GM21786 (cell line): ENCODE measurements around the gene STOML1.
"Not testable (repeated sequence)": the region's sequence is repeated elsewhere in the genome, so short reads cannot be mapped to it uniquely, and the experiment has no call there.

Experiments used
- ATAC-seq: cut with Tn5 transposase; IDR thresholded peaks from one replicate; pipeline ENCODE4 v1.9.1; 2021; ENCODE audit not compliant: unreplicated experiment

Gene STOML1

GRCh38 chr15:73948982-73949381 is 43.1 kb downstream of the STOML1 start:
- ATAC-seq: no peak

- ATAC-seq: no peak
Measured at GRCh38 chr15:73948396-73948795, 43.7 kb downstream of the STOML1 start.

GRCh38 chr15:73947651-73948050 is 44.4 kb downstream of the STOML1 start:
- no peak for ATAC-seq

GRCh38 chr15:73946795-73947370 is 45.2 kb downstream of the STOML1 start:
- ATAC-seq: no peak

- no peak for ATAC-seq
Measured at GRCh38 chr15:73946046-73946721, 45.9 kb downstream of the STOML1 start.

GRCh38 chr15:73945130-73945508 is 47.0 kb downstream of the STOML1 start:
- ATAC-seq: no peak

GRCh38 chr15:73944161-73945129 is 47.6 kb downstream of the STOML1 start:
- no peak for ATAC-seq

GRCh38 chr15:73942751-73943270 is 49.3 kb downstream of the STOML1 start:
- no peak for ATAC-seq

- ATAC-seq: no peak
Measured at GRCh38 chr15:73941871-73942635, 50.0 kb downstream of the STOML1 start.

- ATAC-seq: no peak
Measured at GRCh38 chr15:73941449-73941848, 50.6 kb downstream of the STOML1 start.

- no peak for ATAC-seq
Measured at GRCh38 chr15:73941044-73941443, 51.1 kb downstream of the STOML1 start.

GRCh38 chr15:73940061-73940981 is 51.8 kb downstream of the STOML1 start:
- no peak for ATAC-seq

GRCh38 chr15:73939138-73939537 is 53.0 kb downstream of the STOML1 start:
- ATAC-seq: no peak

GRCh38 chr15:73938516-73938915 is 53.6 kb downstream of the STOML1 start:
- not testable (repeated sequence) for ATAC-seq

GRCh38 chr15:73937726-73938125 is 54.4 kb downstream of the STOML1 start:
- ATAC-seq: no peak

- ATAC-seq: no peak
Measured at GRCh38 chr15:73937296-73937695, 54.8 kb downstream of the STOML1 start.

GRCh38 chr15:73936588-73937290 is 55.4 kb downstream of the STOML1 start:
- ATAC-seq: no peak

GRCh38 chr15:73936181-73936580 is 55.9 kb downstream of the STOML1 start:
- no peak for ATAC-seq

- ATAC-seq: no peak
Measured at GRCh38 chr15:73935547-73935946, 56.5 kb downstream of the STOML1 start.
